SU-DHL-6 (cell line): ENCODE data around the gene WDR82.

ENCODE experiments used
- H2AFZ ChIP-seq: fragments of 200-600 bp; sonication (generic); 2 replicates; pipeline ENCODE4 v1.6.1; 2014; ENCODE audit warnings: low read depth, mild to moderate bottlenecking, moderate library complexity, mixed read lengths, antibody characterized with exemption, low read length; ENCODE audit not compliant: severe bottlenecking
- H3F3A ChIP-seq: fragments of 200-600 bp; shearing (Covaris generic); 2 replicates; pipeline ENCODE4 v1.6.0; 2016; ENCODE audit warnings: antibody characterized with exemption, mild to moderate bottlenecking; ENCODE audit not compliant: insufficient read depth
- H3K27ac ChIP-seq: fragments of 200-600 bp; sonication (generic); 2 replicates; pipeline ENCODE4 v1.5.1; 2016; ENCODE audit warnings: low read depth, mild to moderate bottlenecking, low read length, moderate library complexity, mixed read lengths
- H3K27me3 ChIP-seq: fragments of 200-600 bp; sonication (generic), shearing (Covaris generic); 2 replicates; pipeline ENCODE4 v1.6.0; 2014; ENCODE audit warnings: mild to moderate bottlenecking, low read length
- H3K36me3 ChIP-seq: fragments of 200-600 bp; sonication (generic); 2 replicates; pipeline ENCODE4 v1.6.1; 2014; ENCODE audit warnings: mild to moderate bottlenecking, low read length, mixed read lengths
- H3K4me2 ChIP-seq: fragments of 300-600, 200-600 bp; shearing (Covaris generic), sonication (generic); 2 replicates; pipeline ENCODE4 v1.6.0; 2014; ENCODE audit warnings: low read length, low read depth, mild to moderate bottlenecking; ENCODE audit not compliant: poor library complexity, severe bottlenecking
- H3K4me3 ChIP-seq: fragments of 200-600 bp; sonication (generic); 2 replicates; pipeline ENCODE4 v1.5.1; 2014; ENCODE audit warnings: antibody characterized with exemption, low read length, mild to moderate bottlenecking, mixed read lengths; ENCODE audit not compliant: insufficient read depth, poor library complexity, severe bottlenecking
- H3K79me2 ChIP-seq: fragments of 200-600 bp; sonication (generic); 2 replicates; pipeline ENCODE4 v1.6.1; 2014; ENCODE audit warnings: mild to moderate bottlenecking, low read length, moderate library complexity; ENCODE audit not compliant: insufficient read depth
- H3K9ac ChIP-seq: fragments of 200-600 bp; sonication (generic); 2 replicates; pipeline ENCODE4 v1.7.0; 2014; ENCODE audit warnings: mild to moderate bottlenecking, low read length
- H3K9me2 ChIP-seq: fragments of 200-600 bp; sonication (generic); replicated peaks from 2 replicates; pipeline ENCODE4 v1.6.1; 2014; ENCODE audit warnings: low read length; ENCODE audit not compliant: insufficient read depth
- H3K9me3 ChIP-seq: fragments of 200-600 bp; sonication (generic); 2 replicates; pipeline ENCODE4 v1.6.1; 2014; ENCODE audit warnings: low read length, mixed read lengths; ENCODE audit not compliant: insufficient read depth
- H4K20me1 ChIP-seq: fragments of 200-600 bp; sonication (generic); 2 replicates; pipeline ENCODE4 v1.6.1; 2014; ENCODE audit warnings: low read depth, mild to moderate bottlenecking, antibody characterized with exemption, low read length, moderate library complexity, mixed read lengths
- EZH2phosphoT487 ChIP-seq: fragments of 200-600 bp; sonication (generic), shearing (Covaris generic); conservative IDR thresholded peaks from 2 replicates; pipeline ENCODE4 v1.6.1; 2018; ENCODE audit warnings: mild to moderate bottlenecking, antibody characterized with exemption, low read length, moderate library complexity, mixed read lengths
- TF ChIP-seq, protein P1 (sequence below): fragments of 200-600 bp; sonication (generic); IDR thresholded peaks from one replicate; pipeline ENCODE4 v1.5.1; 2017; ENCODE audit warnings: antibody characterized with exemption, mild to moderate bottlenecking, low read length, moderate library complexity; ENCODE audit not compliant: insufficient read depth, poor library complexity, severe bottlenecking

Gene WDR82

DNA sequence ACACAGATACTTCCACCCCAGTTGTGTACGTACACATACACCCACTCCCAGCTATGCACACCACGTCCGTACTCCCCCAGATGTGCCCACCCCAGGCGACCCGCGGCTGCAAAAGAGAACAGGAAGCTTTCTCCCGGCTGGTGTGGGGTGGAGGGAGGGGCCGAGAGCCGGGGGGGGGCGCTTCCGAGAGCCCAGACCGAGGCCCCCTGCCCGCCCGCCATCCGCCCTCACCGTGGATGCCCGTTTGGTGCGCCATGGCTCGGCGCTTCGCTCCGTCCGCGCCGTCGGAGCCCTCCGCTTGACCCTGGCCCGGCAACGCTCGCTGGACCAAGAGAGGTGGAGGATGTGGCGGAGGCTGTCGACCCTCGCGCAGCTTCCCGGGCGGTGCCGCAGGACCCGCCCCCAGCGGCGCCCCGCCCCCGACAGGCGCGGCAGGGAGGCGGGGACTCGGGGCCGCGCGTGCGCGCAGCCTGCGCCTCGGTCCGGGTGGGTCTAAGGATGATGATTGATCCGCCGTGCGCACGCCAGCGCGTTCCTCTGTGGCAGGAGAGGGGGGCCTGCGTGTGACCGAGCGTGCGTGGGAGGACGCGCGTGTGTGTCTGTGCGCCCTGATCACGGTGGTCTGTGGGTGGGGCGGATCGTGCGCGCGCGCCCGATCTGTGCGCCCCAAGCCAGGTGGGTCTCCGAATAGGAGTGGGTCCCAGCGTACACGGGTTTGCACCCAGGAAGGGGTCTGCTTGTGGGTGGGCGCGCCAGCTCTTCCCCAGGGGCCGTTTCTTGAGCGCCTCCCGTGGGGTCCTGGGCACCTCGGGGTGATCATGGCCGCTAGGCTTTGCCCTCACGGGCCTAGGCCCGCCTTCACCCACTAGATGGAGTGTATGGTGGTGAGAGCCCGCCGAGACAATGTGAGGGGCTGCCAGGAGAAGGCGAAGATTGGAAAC is 39.4 kb downstream of the WDR82 start, which contains the start of gene TWF2:
Gene TWF2 (minus strand): TSS at position 398 of the 941 bp plus-strand sequence. CDS start 142 bp downstream, at position 256.
- TF ChIP-seq EZH2phosphoT487: no peak
- TF ChIP-seq, protein P1, sequence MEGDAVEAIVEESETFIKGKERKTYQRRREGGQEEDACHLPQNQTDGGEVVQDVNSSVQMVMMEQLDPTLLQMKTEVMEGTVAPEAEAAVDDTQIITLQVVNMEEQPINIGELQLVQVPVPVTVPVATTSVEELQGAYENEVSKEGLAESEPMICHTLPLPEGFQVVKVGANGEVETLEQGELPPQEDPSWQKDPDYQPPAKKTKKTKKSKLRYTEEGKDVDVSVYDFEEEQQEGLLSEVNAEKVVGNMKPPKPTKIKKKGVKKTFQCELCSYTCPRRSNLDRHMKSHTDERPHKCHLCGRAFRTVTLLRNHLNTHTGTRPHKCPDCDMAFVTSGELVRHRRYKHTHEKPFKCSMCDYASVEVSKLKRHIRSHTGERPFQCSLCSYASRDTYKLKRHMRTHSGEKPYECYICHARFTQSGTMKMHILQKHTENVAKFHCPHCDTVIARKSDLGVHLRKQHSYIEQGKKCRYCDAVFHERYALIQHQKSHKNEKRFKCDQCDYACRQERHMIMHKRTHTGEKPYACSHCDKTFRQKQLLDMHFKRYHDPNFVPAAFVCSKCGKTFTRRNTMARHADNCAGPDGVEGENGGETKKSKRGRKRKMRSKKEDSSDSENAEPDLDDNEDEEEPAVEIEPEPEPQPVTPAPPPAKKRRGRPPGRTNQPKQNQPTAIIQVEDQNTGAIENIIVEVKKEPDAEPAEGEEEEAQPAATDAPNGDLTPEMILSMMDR: peak; percentile 53
- peak within 1 kb of the TSS; percentile 51 for H3K27ac ChIP-seq

DNA sequence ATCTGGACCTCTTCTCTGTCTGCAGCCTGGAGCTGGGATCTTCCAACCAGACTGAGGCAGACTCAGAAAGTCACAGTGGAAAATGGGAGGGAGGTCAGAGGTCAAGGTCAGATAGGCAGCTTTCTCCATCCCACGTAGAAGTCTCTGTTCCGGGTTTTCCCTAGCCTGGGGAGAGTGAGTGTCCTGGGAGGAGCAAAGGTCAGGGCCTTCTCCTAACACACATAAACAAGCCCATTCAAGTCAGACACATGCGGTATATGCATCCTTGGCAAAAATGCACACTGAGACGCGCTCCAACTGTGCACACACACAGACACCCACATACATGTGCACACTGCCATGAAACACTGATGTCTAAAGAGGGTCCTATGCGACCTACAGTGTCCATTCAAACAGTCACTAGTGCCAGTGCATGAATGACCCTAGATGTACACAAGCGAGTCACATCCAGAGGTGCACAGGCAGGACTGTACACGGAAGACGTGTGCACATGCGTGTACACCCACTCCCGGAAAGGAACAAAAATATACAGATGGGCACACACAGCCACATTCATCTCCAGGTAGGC is 40.2 kb downstream of the WDR82 start:
- Histone ChIP-seq H2AFZ (peak overlapping the region; percentile 95), H3K4me3 (peak overlapping the region; percentile 73), H3K9ac (peak overlapping the region; percentile 89), H4K20me1 (no peaks in the 10 kb centered on the region), H3K79me2 (peaks cover 23% of the 10 kb centered on the region; the same call in 1 of the 2 replicates), H3K36me3 (no peaks in the 10 kb centered on the region), H3K27ac (peak overlapping the region; percentile 45), H3K27me3 (no peaks in the 10 kb centered on the region), H3K9me2 (no peaks in the 10 kb centered on the region), H3K9me3 (no peaks in the 10 kb centered on the region), H3K4me2 (peak overlapping the region; percentile 58), H3F3A (no peaks in the 10 kb centered on the region)
- TF ChIP-seq, protein P1: no peak
- no peak for TF ChIP-seq EZH2phosphoT487

More for the DNA sequence above, 39.4 kb downstream of the WDR82 start, which contains the start of gene TWF2:
- H3K4me2 ChIP-seq: peak within 1 kb of the TSS; percentile 58
- peak within 1 kb of the TSS; percentile 95 for H2AFZ ChIP-seq
- H3K27me3 ChIP-seq: no peaks in the 10 kb centered on the region
- no peaks in the 10 kb centered on the region for H4K20me1 ChIP-seq
- peaks cover 23% of the 10 kb centered on the region; the same call in 1 of the 2 replicates for H3K79me2 ChIP-seq
- H3K9me3 ChIP-seq: no peaks in the 10 kb centered on the region
- H3F3A ChIP-seq: no peaks in the 10 kb centered on the region
- peak within 1 kb of the TSS; percentile 89 for H3K9ac ChIP-seq
- H3K36me3 ChIP-seq: no peaks in the 10 kb centered on the region
- no peaks in the 10 kb centered on the region for H3K9me2 ChIP-seq
- H3K4me3 ChIP-seq: peak within 1 kb of the TSS; percentile 73

DNA sequence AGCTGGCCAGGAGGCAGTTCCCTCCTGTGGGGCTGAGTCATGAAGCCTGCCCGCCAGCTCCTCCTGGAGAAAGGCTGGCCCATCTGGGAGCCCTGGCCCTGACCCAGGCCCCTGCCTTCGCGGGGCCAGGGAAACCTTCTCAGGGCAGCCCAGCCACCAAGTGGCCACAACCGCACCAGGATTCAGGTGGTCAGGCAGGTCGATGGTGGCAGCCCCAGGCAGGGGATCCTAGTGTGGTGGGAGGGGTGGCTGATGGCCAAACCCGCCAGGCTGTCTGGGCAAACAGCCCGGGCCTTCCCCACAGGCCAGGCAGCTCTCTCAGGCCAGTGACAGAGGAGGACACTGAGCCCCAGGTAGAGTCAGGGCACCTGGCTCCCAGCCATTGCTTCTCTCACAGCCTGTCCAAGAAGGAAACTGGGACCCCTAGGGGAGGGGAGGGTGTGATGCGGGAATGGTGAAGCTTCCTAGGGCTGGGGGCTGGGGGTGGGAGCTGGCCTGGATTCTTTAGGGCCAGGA is 40.7 kb downstream of the WDR82 start:
- H3K4me2 ChIP-seq: peak overlapping the region; percentile 58
- H3K27ac ChIP-seq: no peak overlapping the region
- TF ChIP-seq EZH2phosphoT487: no peak
- TF ChIP-seq, protein P1: no peak
- H2AFZ ChIP-seq: no peak overlapping the region
- H3K9ac ChIP-seq: peak overlapping the region; percentile 89
- H3K36me3 ChIP-seq: no peaks in the 10 kb centered on the region
- peaks cover 23% of the 10 kb centered on the region; the same call in 1 of the 2 replicates for H3K79me2 ChIP-seq
- H4K20me1 ChIP-seq: no peaks in the 10 kb centered on the region
- no peaks in the 10 kb centered on the region for H3K27me3 ChIP-seq
- H3K4me3 ChIP-seq: peak overlapping the region; percentile 73
- no peaks in the 10 kb centered on the region for H3F3A ChIP-seq
- no peaks in the 10 kb centered on the region for H3K9me2 ChIP-seq
- no peaks in the 10 kb centered on the region for H3K9me3 ChIP-seq
